ENCODE results near the gene TIGD1. TPM values are rescaled to one million over a fixed set of nuclear protein-coding genes. Genes with fewer than 3 reads are reported as not detected.
"Not testable (repeated sequence)": the region's sequence is repeated elsewhere in the genome, so short reads cannot be mapped to it uniquely, and the experiment has no call there.

The TIGD1 gene
- total and polyA plus RNA-seq, 5 experiments from 2014 or later: 10.0 to 29.5 (median 18.6) TPM

GRCh38 chr2:232533944-232534710 is 16.2 kb downstream of the TIGD1 start:
- no peak overlapping the region for H3K4me3 Mint-ChIP-seq
- POLR2A ChIA-PET: no interaction called here
- peaks cover 5 to 14% (median 10%) of the 10 kb centered on the region in 4 donors for H3K4me1 Mint-ChIP-seq
- peaks cover 3 to 28% (median 7%) of the 10 kb centered on the region in 5 donors for H3K27me3 Mint-ChIP-seq
- ATAC-seq: no peak
- no peaks in the 10 kb centered on the region for H3K36me3 Mint-ChIP-seq
- no peak for DNase-seq
- no peaks in the 10 kb centered on the region for H3K9me3 Mint-ChIP-seq
- H3K27ac Mint-ChIP-seq: no peak overlapping the region

- DNase-seq, H3K36me3 Mint-ChIP-seq, H3K4me3 Mint-ChIP-seq, ATAC-seq, H3K9me3 Mint-ChIP-seq, H3K27ac Mint-ChIP-seq, POLR2A ChIA-PET: not testable (repeated sequence)
- Mint-ChIP-seq H3K27me3 (peaks cover 7 to 41% (median 16%) of the 10 kb centered on the region in 5 donors), H3K4me1 (peaks cover 10 to 15% (median 13%) of the 10 kb centered on the region in 4 donors)
Observed at GRCh38 chr2:232532821-232533220, 17.5 kb downstream of the TIGD1 start.

GRCh38 chr2:232532419-232532818 is 17.9 kb downstream of the TIGD1 start:
- H3K4me1 Mint-ChIP-seq: peaks cover 10 to 17% (median 14%) of the 10 kb centered on the region in 4 donors
- H3K4me3 Mint-ChIP-seq: no peak overlapping the region
- no peaks in the 10 kb centered on the region for H3K36me3 Mint-ChIP-seq
- H3K9me3 Mint-ChIP-seq: no peaks in the 10 kb centered on the region
- POLR2A ChIA-PET: no interaction called here
- peaks cover 7 to 41% (median 18%) of the 10 kb centered on the region in 5 donors for H3K27me3 Mint-ChIP-seq
- DNase-seq (no peak), ATAC-seq (no peak)
- H3K27ac Mint-ChIP-seq: no peak overlapping the region

GRCh38 chr2:232530626-232531260 is 19.6 kb downstream of the TIGD1 start:
- H3K27me3 Mint-ChIP-seq: peaks cover 5 to 57% (median 26%) of the 10 kb centered on the region in 5 donors
- peaks cover 8 to 17% (median 14%) of the 10 kb centered on the region in 4 donors for H3K4me1 Mint-ChIP-seq
- no peak for DNase-seq
- no peak for ATAC-seq
- H3K27ac Mint-ChIP-seq: no peak overlapping the region
- POLR2A ChIA-PET: no interaction called here
- H3K36me3 Mint-ChIP-seq: no peaks in the 10 kb centered on the region
- no peaks in the 10 kb centered on the region for H3K9me3 Mint-ChIP-seq
- no peak overlapping the region for H3K4me3 Mint-ChIP-seq

DNA sequence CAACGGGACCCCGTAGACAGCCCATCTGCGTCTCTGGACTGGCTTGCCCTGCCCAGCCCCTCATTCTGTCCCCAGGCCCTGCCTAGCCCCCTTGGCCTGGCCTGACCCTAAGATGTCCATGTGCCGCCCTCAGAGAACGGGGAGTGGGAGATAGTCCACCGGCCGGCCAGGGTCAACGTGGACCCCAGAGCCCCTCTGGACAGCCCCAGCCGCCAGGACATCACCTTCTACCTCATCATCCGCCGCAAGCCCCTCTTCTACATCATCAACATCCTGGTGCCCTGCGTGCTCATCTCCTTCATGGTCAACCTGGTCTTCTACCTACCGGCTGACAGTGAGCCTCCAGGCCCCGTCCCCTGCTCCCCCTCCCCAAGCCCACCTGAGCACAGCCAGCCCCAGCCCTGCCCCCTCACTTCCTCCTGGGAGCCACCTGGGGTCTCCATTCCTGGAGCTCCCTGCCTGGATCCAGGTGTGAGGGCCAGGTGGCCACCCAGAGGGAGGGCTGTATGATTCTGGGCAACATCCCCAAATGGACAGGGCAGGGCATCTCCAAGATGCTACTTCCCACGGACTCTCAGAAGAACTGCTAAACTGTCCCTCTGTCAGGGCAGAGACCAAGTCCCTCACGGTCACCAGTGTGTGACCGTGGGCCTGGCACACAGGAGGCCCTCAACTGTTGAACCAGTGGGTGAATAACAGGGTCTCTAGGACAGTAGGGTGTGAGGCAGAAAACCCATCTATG is 20.4 kb downstream of the TIGD1 start:
- Mint-ChIP-seq H3K4me1 (peaks cover 8 to 17% (median 14%) of the 10 kb centered on the region in 4 donors), H3K27ac (peak overlapping the region in 1 of 10 donors; percentile 62), H3K9me3 (no peaks in the 10 kb centered on the region), H3K4me3 (no peak overlapping the region), H3K27me3 (peaks cover 5 to 57% (median 26%) of the 10 kb centered on the region in 5 donors), H3K36me3 (no peaks in the 10 kb centered on the region)
- POLR2A ChIA-PET: no interaction called here
- no peak for ATAC-seq
- peak in 1 of 10 donors; percentile 53 for DNase-seq

DNA sequence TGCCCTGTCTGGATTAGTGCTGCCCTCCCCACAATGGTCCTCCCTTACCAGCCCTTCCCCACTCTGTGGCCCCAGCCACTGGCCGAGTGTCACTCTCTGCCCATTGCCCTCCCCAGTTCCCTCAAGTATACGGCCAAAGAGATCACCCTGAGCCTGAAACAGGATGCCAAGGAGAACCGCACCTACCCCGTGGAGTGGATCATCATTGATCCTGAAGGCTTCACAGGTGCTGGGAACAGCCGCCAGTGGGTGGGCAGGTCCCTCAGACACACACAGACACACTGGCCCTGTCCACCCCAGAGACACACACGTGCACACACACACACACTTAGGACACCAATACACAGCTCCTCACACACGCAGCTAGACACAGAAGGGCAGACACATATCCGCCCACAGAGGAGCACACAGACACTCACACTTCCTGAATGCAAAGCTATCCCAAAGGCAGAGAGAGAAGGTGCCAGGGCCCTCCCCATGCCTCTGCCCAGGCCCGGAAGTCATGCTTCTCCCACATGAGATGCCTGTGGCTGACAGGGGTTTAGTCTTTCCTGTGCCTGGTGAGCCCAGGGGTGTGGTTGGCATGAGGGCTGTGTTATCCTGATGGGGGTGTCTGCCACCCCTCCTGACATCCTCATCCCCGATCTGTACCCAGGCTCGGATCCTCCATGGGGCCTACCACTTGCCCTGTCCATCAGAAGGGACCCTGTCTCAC is 21.5 kb downstream of the TIGD1 start:
- H3K4me3 Mint-ChIP-seq: peak overlapping the region in 7 of 10 donors; percentile 9 to 67 (median 31)
- POLR2A ChIA-PET: no interaction called here
- ATAC-seq: peak; percentile 61 to 69
- no peaks in the 10 kb centered on the region for H3K9me3 Mint-ChIP-seq
- peaks cover 8 to 21% (median 16%) of the 10 kb centered on the region in 4 donors for H3K4me1 Mint-ChIP-seq
- DNase-seq: peak in 1 of 10 donors; percentile 6
- H3K27me3 Mint-ChIP-seq: peaks cover 6 to 63% (median 33%) of the 10 kb centered on the region in 5 donors
- no peaks in the 10 kb centered on the region for H3K36me3 Mint-ChIP-seq
- peak overlapping the region in 8 of 10 donors; percentile 18 to 70 (median 42) for H3K27ac Mint-ChIP-seq

GRCh38 chr2:232527905-232528470 is 22.4 kb downstream of the TIGD1 start:
- ATAC-seq: no peak
- H3K27ac Mint-ChIP-seq: peak overlapping the region in 3 of 10 donors; percentile 29 to 70 (median 47)
- peaks cover 11 to 25% (median 20%) of the 10 kb centered on the region in 4 donors for H3K4me1 Mint-ChIP-seq
- no peak for DNase-seq
- POLR2A ChIA-PET: no interaction called here
- H3K36me3 Mint-ChIP-seq: peaks cover 0 to 2% (median 0%) of the 10 kb centered on the region in 3 donors
- H3K9me3 Mint-ChIP-seq: no peaks in the 10 kb centered on the region
- H3K4me3 Mint-ChIP-seq: peak overlapping the region in 3 of 10 donors; percentile 45 to 67 (median 47)
- peaks cover 8 to 60% (median 37%) of the 10 kb centered on the region in 5 donors for H3K27me3 Mint-ChIP-seq

- Mint-ChIP-seq H3K4me1 (peaks cover 13 to 26% (median 23%) of the 10 kb centered on the region in 4 donors), H3K27me3 (peaks cover 9 to 65% (median 39%) of the 10 kb centered on the region in 5 donors), H3K27ac (peak overlapping the region in 1 of 10 donors; percentile 33), H3K36me3 (peaks cover 0 to 2% (median 0%) of the 10 kb centered on the region in 3 donors), H3K9me3 (no peaks in the 10 kb centered on the region), H3K4me3 (peak overlapping the region in 1 of 10 donors; percentile 33)
- POLR2A ChIA-PET: no interaction called here
- DNase-seq: peak in 1 of 10 donors; percentile 43
- no peak for ATAC-seq
Observed at GRCh38 chr2:232526372-232526941, 23.9 kb downstream of the TIGD1 start.

- POLR2A ChIA-PET: no interaction called here
- DNase-seq (no peak), ATAC-seq (no peak)
- Mint-ChIP-seq H3K4me1 (peaks cover 14 to 27% (median 25%) of the 10 kb centered on the region in 4 donors), H3K27ac (peak within 1 kb of the TSS in 1 of 10 donors; percentile 33), H3K27me3 (peaks cover 11 to 67% (median 40%) of the 10 kb centered on the region in 5 donors), H3K9me3 (no peaks in the 10 kb centered on the region), H3K4me3 (peak within 1 kb of the TSS in 1 of 10 donors; percentile 33), H3K36me3 (peaks cover 0 to 2% (median 0%) of the 10 kb centered on the region in 3 donors)
Observed at GRCh38 chr2:232525791-232526371, 24.5 kb downstream of the TIGD1 start, which contains the start of gene CHRND. Gene CHRND (plus strand): TSS chr2:232526160. CDS start chr2:232526216, 56 bp downstream.

GRCh38 chr2:232525199-232525598 is 25.2 kb downstream of the TIGD1 start:
- Mint-ChIP-seq H3K9me3 (no peaks in the 10 kb centered on the region), H3K27me3 (peaks cover 10 to 60% (median 43%) of the 10 kb centered on the region in 5 donors), H3K36me3 (peaks cover 0 to 2% (median 0%) of the 10 kb centered on the region in 3 donors), H3K4me3 (no peak overlapping the region), H3K4me1 (peaks cover 14 to 27% (median 25%) of the 10 kb centered on the region in 4 donors), H3K27ac (no peak overlapping the region)
- POLR2A ChIA-PET: no interaction called here
- no peak for ATAC-seq
- DNase-seq: no peak

GRCh38 chr2:232524771-232525170 is 25.6 kb downstream of the TIGD1 start:
- POLR2A ChIA-PET: no interaction called here
- ATAC-seq (no peak), DNase-seq (no peak)
- H3K27ac Mint-ChIP-seq: no peak overlapping the region
- H3K4me1 Mint-ChIP-seq: peaks cover 14 to 27% (median 25%) of the 10 kb centered on the region in 4 donors
- H3K9me3 Mint-ChIP-seq: no peaks in the 10 kb centered on the region
- H3K27me3 Mint-ChIP-seq: peaks cover 10 to 59% (median 45%) of the 10 kb centered on the region in 5 donors
- H3K36me3 Mint-ChIP-seq: peaks cover 0 to 2% (median 0%) of the 10 kb centered on the region in 3 donors
- H3K4me3 Mint-ChIP-seq: peak overlapping the region in 4 of 10 donors; percentile 39 to 56 (median 44)
